Endothelial cell of umbilical vein (primary cell): ENCODE data around the gene GPR137B. TPM values are rescaled to one million over a fixed set of nuclear protein-coding genes. Genes with fewer than 3 reads are reported as not detected.

Source experiments
- BruUV-seq: library from RNA; stranded (reverse); fragments of 400-500 nt; replicated peaks from 2 replicates; lab custom pipeline; 2021; lab: Mats Ljungman, UMichigan
- CTCF ChIA-PET: fragments of 300-600, 350-600 bp; sonication (Branson Sonifier 250); formaldehyde crosslinking; loops from one replicate; lab custom pipeline; 2021; ENCODE audit warnings: antibody characterized with exemption, inconsistent platforms; lab: Charles Lee
- POLR2A ChIA-PET: fragments of 300-600, 350-600 bp; sonication (Branson Sonifier 250); formaldehyde crosslinking; loops from one replicate; lab custom pipeline; 2021; ENCODE audit warnings: antibody characterized with exemption, inconsistent platforms; lab: Charles Lee
- DNase-seq: peaks from one replicate; pipeline ENCODE4 v3.0.0-alpha.2; 2011; ENCODE audit warnings: low read depth, low spot score
- FAIRE-seq: peaks from 2 replicates; lab custom pipeline; 2011; peaks lifted over from hg19 to GRCh38; lab: Jason Lieb, UNC
- H2AFZ ChIP-seq: 2 replicates; pipeline ENCODE4 v1.6.0; 2012; ENCODE audit warnings: low read depth, low read length, control low read depth, inconsistent platforms
- H3K27ac ChIP-seq: 2 replicates; pipeline ENCODE4 v1.5.1; 2011; ENCODE audit warnings: low read depth, mild to moderate bottlenecking, control low read depth, low read length, moderate library complexity; ENCODE audit not compliant: insufficient read depth
- H3K27me3 ChIP-seq, 2 experiments: 2 replicates each; pipeline versions ENCODE4 v1.6.0 to v1.6.1; 2011; ENCODE audit warnings: low read length in 2 of 2, mixed read lengths in 1 of 2; ENCODE audit not compliant: control insufficient read depth in 2 of 2, insufficient read depth in 2 of 2
- H3K36me3 ChIP-seq, 2 experiments: 2 replicates in 1 of 2; 3 replicates in 1 of 2; pipeline ENCODE4 v1.5.1; 2011; ENCODE audit warnings: low read length in 2 of 2, mild to moderate bottlenecking in 1 of 2, moderate library complexity in 1 of 2; ENCODE audit not compliant: control insufficient read depth in 2 of 2, insufficient read depth in 2 of 2; ENCODE audit errors: extremely low read depth in 1 of 2
- H3K4me1 ChIP-seq: 3 replicates; pipeline ENCODE4 v1.5.1; 2011; ENCODE audit warnings: mild to moderate bottlenecking, low read length; ENCODE audit not compliant: control insufficient read depth, insufficient read depth; ENCODE audit errors: extremely low read depth
- H3K4me2 ChIP-seq: 2 replicates; pipeline ENCODE4 v1.6.1; 2011; ENCODE audit warnings: low read length, control low read depth, mixed read lengths; ENCODE audit not compliant: insufficient read depth
- H3K4me3 ChIP-seq, 3 experiments: fragments of 200-600 bp in 1 of 3; sonication (generic), shearing (Covaris generic) in 1 of 3; replicated peaks in 1 of 3; 2 replicates each; pipeline ENCODE4 v1.5.1; 2011 to 2016; ENCODE audit warnings: control low read depth in 3 of 3, low read length in 3 of 3, mild to moderate bottlenecking in 2 of 3, inconsistent platforms in 1 of 3, low read depth in 1 of 3, moderate library complexity in 1 of 3; ENCODE audit not compliant: insufficient read depth in 1 of 3
- H3K79me2 ChIP-seq: 2 replicates; pipeline ENCODE4 v1.6.0; 2012; ENCODE audit warnings: low read length, inconsistent platforms; ENCODE audit not compliant: control insufficient read depth, insufficient read depth
- H3K9ac ChIP-seq: replicated peaks from 2 replicates; pipeline ENCODE3; 2011; ENCODE audit warnings: low read length, control low read depth; ENCODE audit not compliant: insufficient read depth; ENCODE audit errors: extremely low read depth
- H3K9me1 ChIP-seq: replicated peaks from 3 replicates; pipeline ENCODE4 v1.6.0; 2011; ENCODE audit warnings: mild to moderate bottlenecking, low read length; ENCODE audit not compliant: control insufficient read depth, insufficient read depth; ENCODE audit errors: extremely low read depth
- H3K9me3 ChIP-seq: replicated peaks from 2 replicates; pipeline ENCODE4 v1.5.1; 2012; ENCODE audit warnings: low read length, inconsistent platforms; ENCODE audit not compliant: control insufficient read depth, insufficient read depth
- H4K20me1 ChIP-seq: replicated peaks from 2 replicates; pipeline ENCODE3; 2011; ENCODE audit warnings: mild to moderate bottlenecking, low read length; ENCODE audit not compliant: control insufficient read depth, insufficient read depth; ENCODE audit errors: extremely low read depth
- EZH2 ChIP-seq: IDR thresholded peaks from 2 replicates; pipeline ENCODE4 v1.6.1; 2012; ENCODE audit warnings: borderline replicate concordance, low read depth, mild to moderate bottlenecking, moderate library complexity, low read length, inconsistent platforms; ENCODE audit not compliant: severe bottlenecking
- FOS ChIP-seq: IDR thresholded peaks from 2 replicates; pipeline ENCODE4 v1.6.1; 2011; ENCODE audit warnings: mild to moderate bottlenecking, low read length, moderate library complexity, borderline replicate concordance; ENCODE audit not compliant: insufficient read depth
- GATA2 ChIP-seq: IDR thresholded peaks from 2 replicates; pipeline ENCODE4 v1.7.0; 2011; ENCODE audit warnings: low read depth, mild to moderate bottlenecking, moderate library complexity, mixed read lengths, low read length; ENCODE audit not compliant: insufficient read length, insufficient read depth
- MYC ChIP-seq: IDR thresholded peaks from one replicate; pipeline ENCODE4 v1.6.1; 2011; ENCODE audit warnings: mild to moderate bottlenecking, low read depth, low read length
- POLR2A ChIP-seq: IDR thresholded peaks from 2 replicates; pipeline ENCODE4 v1.6.1; 2012; ENCODE audit warnings: low read depth, mild to moderate bottlenecking, control low read depth, low read length
- POLR2AphosphoS5 ChIP-seq: IDR thresholded peaks from 2 replicates; pipeline ENCODE4 v1.6.1; 2012; ENCODE audit warnings: low read depth, mild to moderate bottlenecking, control low read depth, low read length, moderate library complexity; ENCODE audit not compliant: insufficient read depth
- dilution Hi-C: fragments of 300-500 bp; cut with MboI; formaldehyde crosslinking; loops from one replicate; pipeline ENCODE4 v1.15.0; 2019; ENCODE audit warnings: low sequenced_read_pairs; ENCODE audit not compliant: extremely low pct_ligation_motif_present
- intact Hi-C: fragments of 100-400 bp; cut with micrococcal nuclease; formaldehyde crosslinking; loops from one replicate; pipeline ENCODE4 v1.10.0; 2022
- polyA plus RNA-seq, 4 experiments: library from polyadenylated mRNA; depleted of rRNA in 3 of 4; stranded (reverse) in 3 of 4; unstranded in 1 of 4; fragments of >200 nt; gene quantifications; 2 replicates each; pipeline versions ENCODE4 v1.2.1 to v1.2.3, GENCODE V29; 2011 to 2012; ENCODE audit warnings: missing spikeins in 1 of 4
- total RNA-seq: library from RNA; stranded (reverse); gene quantifications from 2 replicates; pipeline ENCODE4 v1.2.3, GENCODE V29; 2021
- TF ChIP-seq, protein P1 (sequence below): IDR thresholded peaks from 2 replicates; pipeline ENCODE4 v1.6.1; 2011; ENCODE audit not compliant: insufficient read depth, insufficient read length
- TF ChIP-seq, protein P2 (sequence below), 2 donors: IDR thresholded peaks; 1 replicate in 1 of 2; 2 replicates in 1 of 2; pipeline ENCODE4 v1.5.1; 2011; ENCODE audit warnings: low read length in 2 of 2, mild to moderate bottlenecking in 2 of 2, moderate library complexity in 2 of 2, control low read depth in 1 of 2, inconsistent platforms in 1 of 2, low read depth in 1 of 2; ENCODE audit not compliant: insufficient read depth in 1 of 2; ENCODE audit errors: extremely low read depth in 1 of 2

GPR137B gene
- total and polyA plus RNA-seq, 2 donors (not counting 3 experiments of a cell fraction or from before 2014, with no cell fraction given): 7.8 to 11.9 TPM

GRCh38 chr1:236122176-236122575 lies 20.2 kb upstream of the GPR137B start:
- POLR2A ChIA-PET: no interaction called here
- no peak overlapping the region for H3K27ac ChIP-seq

More at GRCh38 chr1:236122176-236122575, 20.2 kb upstream of the GPR137B start:
- H3K4me3 ChIP-seq: no peak overlapping the region
- H3K9me3 ChIP-seq: no peaks in the 10 kb centered on the region
- DNase-seq (no peak), FAIRE-seq (no peak)
- intact Hi-C loops: no loop called here
- no peaks in the 10 kb centered on the region for H4K20me1 ChIP-seq
- H3K27me3 ChIP-seq: peaks cover 0 to 7% of the 10 kb centered on the region in 2 experiments
- dilution Hi-C loops: no loop called here
- H3K9ac ChIP-seq: no peak overlapping the region
- H3K79me2 ChIP-seq: no peaks in the 10 kb centered on the region
- no TSS peak for BruUV-seq
- no peak overlapping the region for H2AFZ ChIP-seq
- CTCF ChIA-PET: no interaction called here
- no peaks in the 10 kb centered on the region for H3K4me1 ChIP-seq
- TF ChIP-seq, protein P1, sequence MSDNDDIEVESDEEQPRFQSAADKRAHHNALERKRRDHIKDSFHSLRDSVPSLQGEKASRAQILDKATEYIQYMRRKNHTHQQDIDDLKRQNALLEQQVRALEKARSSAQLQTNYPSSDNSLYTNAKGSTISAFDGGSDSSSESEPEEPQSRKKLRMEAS: no peak
- no peak for TF ChIP-seq POLR2AphosphoS5
- no peak for TF ChIP-seq EZH2
- TF ChIP-seq FOS: no peak
- no peak for TF ChIP-seq GATA2
- TF ChIP-seq, protein P2, sequence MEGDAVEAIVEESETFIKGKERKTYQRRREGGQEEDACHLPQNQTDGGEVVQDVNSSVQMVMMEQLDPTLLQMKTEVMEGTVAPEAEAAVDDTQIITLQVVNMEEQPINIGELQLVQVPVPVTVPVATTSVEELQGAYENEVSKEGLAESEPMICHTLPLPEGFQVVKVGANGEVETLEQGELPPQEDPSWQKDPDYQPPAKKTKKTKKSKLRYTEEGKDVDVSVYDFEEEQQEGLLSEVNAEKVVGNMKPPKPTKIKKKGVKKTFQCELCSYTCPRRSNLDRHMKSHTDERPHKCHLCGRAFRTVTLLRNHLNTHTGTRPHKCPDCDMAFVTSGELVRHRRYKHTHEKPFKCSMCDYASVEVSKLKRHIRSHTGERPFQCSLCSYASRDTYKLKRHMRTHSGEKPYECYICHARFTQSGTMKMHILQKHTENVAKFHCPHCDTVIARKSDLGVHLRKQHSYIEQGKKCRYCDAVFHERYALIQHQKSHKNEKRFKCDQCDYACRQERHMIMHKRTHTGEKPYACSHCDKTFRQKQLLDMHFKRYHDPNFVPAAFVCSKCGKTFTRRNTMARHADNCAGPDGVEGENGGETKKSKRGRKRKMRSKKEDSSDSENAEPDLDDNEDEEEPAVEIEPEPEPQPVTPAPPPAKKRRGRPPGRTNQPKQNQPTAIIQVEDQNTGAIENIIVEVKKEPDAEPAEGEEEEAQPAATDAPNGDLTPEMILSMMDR (IDR thresholded peaks at IDR 0.05; ENCODE audit: extremely low read depth in 1 of 2, insufficient read depth in 1 of 2, low read depth in 1 of 2, low read length in 2 of 2): no peak
- TF ChIP-seq MYC: no peak
- TF ChIP-seq POLR2A: no peak
- no peak overlapping the region for H3K4me2 ChIP-seq
- H3K9me1 ChIP-seq: no peaks in the 10 kb centered on the region
- no peaks in the 10 kb centered on the region for H3K36me3 ChIP-seq
